HepG2 (cell line): ENCODE data around the gene CACNA1D. TPM values are rescaled to one million over a fixed set of nuclear protein-coding genes. Genes with fewer than 3 reads are reported as not detected.

Experiments
- ATAC-seq: fragments of 200-7000 bp; cut with Tn5 transposase; 3 replicates; pipeline ENCODE4 v1.9.1; 2020; ENCODE audit warnings: mild to moderate bottlenecking, moderate library complexity
- BruUV-seq: library from RNA; stranded (reverse); fragments of 400-500 nt; replicated peaks from 2 replicates; lab custom pipeline; 2021; lab: Mats Ljungman, UMichigan
- CTCF ChIA-PET: fragments of 300-600 bp; formaldehyde crosslinking; extraction: SDS; loops from one replicate; lab custom pipeline; 2021; ENCODE audit warnings: low total read pairs, inconsistent platforms, low intra/inter-chr PET ratio; lab: Yijun Ruan, JAX
- POLR2A ChIA-PET: fragments of 350-600 bp; sonication (Branson Sonifier 250); formaldehyde crosslinking; loops from one replicate; lab custom pipeline; 2020; ENCODE audit warnings: antibody characterized with exemption, inconsistent platforms; lab: Yijun Ruan, JAX
- DNase-seq: peaks from one replicate; pipeline ENCODE4 v3.0.0-alpha.2; 2015; ENCODE audit warnings: low spot score
- FAIRE-seq: peaks from 3 replicates; lab custom pipeline; 2011; peaks lifted over from hg19 to GRCh38; lab: Jason Lieb, UNC
- H2AFZ ChIP-seq: one replicate; pipeline ENCODE4 v1.6.1; 2011; ENCODE audit warnings: low read length, inconsistent platforms
- H3K27ac ChIP-seq: fragments of 300-600 bp; 3 replicates; pipeline ENCODE4 v1.8.0; 2011; ENCODE audit warnings: mixed run types, mild to moderate bottlenecking, mixed read lengths, low read length, inconsistent platforms; ENCODE audit not compliant: insufficient read depth; ENCODE audit errors: extremely low read length
- H3K27me3 ChIP-seq, 2 experiments: fragments of 200-600 bp in 1 of 2; 2 replicates in 1 of 2; 3 replicates in 1 of 2; pipeline versions ENCODE4 v1.6.0 to v1.8.0; 2011; ENCODE audit warnings: low read length in 2 of 2, mild to moderate bottlenecking in 2 of 2, moderate library complexity in 2 of 2, inconsistent platforms in 1 of 2; ENCODE audit not compliant: insufficient read depth in 2 of 2, control insufficient read depth in 1 of 2
- H3K36me3 ChIP-seq, 2 experiments: fragments of 200-600 bp in 1 of 2; replicated peaks in 1 of 2; 2 replicates in 1 of 2; 3 replicates in 1 of 2; pipeline versions ENCODE4 v1.5.1 to v1.8.0; 2011; ENCODE audit warnings: low read length in 2 of 2, inconsistent platforms in 1 of 2; ENCODE audit not compliant: insufficient read depth in 2 of 2, control insufficient read depth in 1 of 2
- H3K4me1 ChIP-seq: 2 replicates; pipeline ENCODE4 v1.5.1; 2012; ENCODE audit warnings: low read length, inconsistent platforms; ENCODE audit not compliant: insufficient read depth
- H3K4me2 ChIP-seq: 2 replicates; pipeline ENCODE4 v1.6.0; 2011; ENCODE audit warnings: low read depth, low read length, inconsistent platforms
- H3K4me3 ChIP-seq, 3 experiments: fragments of 200-600 bp in 1 of 3; sonication (generic), shearing (Covaris generic) in 1 of 3; replicated peaks in 1 of 3; 2 replicates each; pipeline ENCODE4 v1.5.1; 2011 to 2016; ENCODE audit warnings: low read length in 3 of 3, inconsistent platforms in 2 of 3, low read depth in 2 of 3, mild to moderate bottlenecking in 2 of 3, control low read depth in 1 of 3, mixed read lengths in 1 of 3; ENCODE audit not compliant: insufficient read depth in 1 of 3
- H3K79me2 ChIP-seq: one replicate; pipeline ENCODE4 v1.6.1; 2011; ENCODE audit warnings: low read length, inconsistent platforms; ENCODE audit not compliant: insufficient read depth
- H3K9ac ChIP-seq: 2 replicates; pipeline ENCODE4 v1.6.0; 2011; ENCODE audit warnings: mild to moderate bottlenecking, low read depth, low read length, inconsistent platforms; ENCODE audit not compliant: insufficient read depth
- H3K9me3 ChIP-seq: 2 replicates; pipeline ENCODE4 v1.5.1; 2012; ENCODE audit warnings: mild to moderate bottlenecking, low read length
- H4K20me1 ChIP-seq: 2 replicates; pipeline ENCODE4 v1.6.0; 2011; ENCODE audit warnings: inconsistent platforms, mild to moderate bottlenecking, low read length, moderate library complexity; ENCODE audit not compliant: insufficient read depth
- CEBPG ChIP-seq: IDR thresholded peaks from 2 replicates; pipeline ENCODE4 v1.6.1; 2016
- CREM ChIP-seq, 2 experiments: sonication (generic) in 1 of 2; formaldehyde crosslinking in 1 of 2; IDR thresholded peaks; 2 replicates each; pipeline versions ENCODE4 v1.4.0 to v1.6.1; 2016 to 2020; ENCODE audit warnings: antibody characterized with exemption in 1 of 2, mild to moderate bottlenecking in 1 of 2, missing genetic modification reagents in 1 of 2
- JARID2 ChIP-seq: sonication (generic); formaldehyde crosslinking; IDR thresholded peaks from 2 replicates; pipeline ENCODE4 v1.8.1; 2023; ENCODE audit warnings: missing genetic modification reagents, inconsistent platforms; ENCODE audit not compliant: insufficient replicate concordance
- MEF2D ChIP-seq: sonication (generic); formaldehyde crosslinking; IDR thresholded peaks from 2 replicates; pipeline ENCODE4 v1.5.1; 2020; ENCODE audit warnings: mild to moderate bottlenecking, missing genetic modification reagents
- MIXL1 ChIP-seq: IDR thresholded peaks from 2 replicates; pipeline ENCODE4 v1.6.1; 2016
- THAP11 ChIP-seq: IDR thresholded peaks from 2 replicates; pipeline ENCODE4 v1.6.1; 2016; ENCODE audit warnings: missing biosample characterization, missing genetic modification reagents
- ZNF12 ChIP-seq: sonication (generic); formaldehyde crosslinking; IDR thresholded peaks from 2 replicates; pipeline ENCODE4 v1.5.0; 2020; ENCODE audit warnings: missing genetic modification reagents
- ZNF563 ChIP-seq: sonication (generic); formaldehyde crosslinking; IDR thresholded peaks from 2 replicates; pipeline ENCODE4 v1.8.0; 2022; ENCODE audit warnings: mild to moderate bottlenecking, moderate library complexity, missing genetic modification reagents
- WGBS: methylation state at CpG from one replicate; pipeline ENCODE4 v1.1.6; 2017; ENCODE audit warnings: low lambda C conversion rate; 5-methylcytosine and 5-hydroxymethylcytosine counted together
- in situ Hi-C: cut with HindIII; loops from 2 replicates; pipeline ENCODE4 v1.10.0; 2017; ENCODE audit warnings: low pct_unique_long_range_greater_than_20kb; ENCODE audit not compliant: extremely low pct_ligation_motif_present
- intact Hi-C: fragments of 100-400 bp; cut with micrococcal nuclease; formaldehyde crosslinking; loops from one replicate; pipeline ENCODE4 v1.10.0; 2022; ENCODE audit not compliant: unreplicated experiment
- polyA plus RNA-seq, 8 experiments: library from polyadenylated mRNA; depleted of rRNA in 3 of 8; stranded (reverse) in 7 of 8; unstranded in 1 of 8; fragments of >200 nt; fragmentation: Illumina TruSeq in 4 of 8; extraction: Trizol in 4 of 8; gene quantifications; 2 replicates each; pipeline versions ENCODE4 v1.2.1 to v1.2.3, GENCODE V29; 2011 to 2016; ENCODE audit warnings: low read depth in 4 of 8, missing spikeins in 1 of 8, mixed read lengths in 1 of 8; ENCODE audit not compliant: insufficient read depth in 1 of 8
- total RNA-seq, 5 experiments: library from RNA; depleted of rRNA; stranded (reverse); fragments of >200 nt; fragmentation: Illumina TruSeq; extraction: Trizol; gene quantifications; 2 replicates each; pipeline ENCODE4 v1.2.3, GENCODE V29; 2016; ENCODE audit warnings: low read depth in 1 of 5
- TF ChIP-seq, protein P1 (sequence below): sonication (generic); formaldehyde crosslinking; IDR thresholded peaks from 2 replicates; pipeline ENCODE4 v1.4.0; 2020; ENCODE audit warnings: low read depth, mild to moderate bottlenecking, missing genetic modification reagents
- TF ChIP-seq, protein P2 (sequence below): sonication (generic); formaldehyde crosslinking; IDR thresholded peaks from 2 replicates; pipeline ENCODE4 v1.8.1; 2023; ENCODE audit warnings: missing genetic modification reagents, mild to moderate bottlenecking, borderline replicate concordance
- TF ChIP-seq, protein P3 (sequence below): sonication (generic); formaldehyde crosslinking; IDR thresholded peaks from 2 replicates; pipeline ENCODE4 v1.5.0; 2020; ENCODE audit warnings: missing genetic modification reagents

Gene CACNA1D
- total and polyA plus RNA-seq, 2 of the 13 experiments (the other 11 are each of a cell fraction or from before 2014, with no cell fraction given): 0.26 to 0.38 TPM

DNA sequence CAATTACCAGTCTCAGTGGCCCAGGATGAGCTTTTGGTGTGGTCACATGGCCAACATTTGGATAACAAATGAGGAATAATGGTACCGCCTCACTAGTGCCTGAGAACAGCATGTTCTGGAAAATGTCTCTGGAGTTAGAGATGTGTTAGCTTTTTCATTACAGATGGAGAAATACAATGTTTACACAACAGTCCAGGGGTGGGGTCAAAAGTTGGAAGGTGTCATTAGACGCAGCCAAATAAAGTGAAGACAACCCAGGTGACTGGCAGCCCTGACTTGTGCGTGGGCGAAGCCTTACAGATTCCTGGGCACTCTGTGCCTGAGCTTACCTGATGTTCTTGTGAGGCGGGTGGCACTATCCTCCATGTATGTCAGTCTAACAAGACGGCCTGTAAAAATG is 364.8 kb downstream of the CACNA1D start:
- Histone ChIP-seq H3K4me2 (no peak overlapping the region), H3K27ac (no peak overlapping the region), H3K4me3 (no peak overlapping the region), H3K4me1 (peaks cover 29% of the 10 kb centered on the region), H3K27me3 (no peaks in the 10 kb centered on the region), H3K79me2 (no peaks in the 10 kb centered on the region), H3K9me3 (no peaks in the 10 kb centered on the region), H3K9ac (no peak overlapping the region), H2AFZ (no peak overlapping the region), H4K20me1 (0 out of 2 replicates have a peak, but pooled peaks cover 2% of the 10 kb centered on the region), H3K36me3 (peaks cover 32 to 74% of the 10 kb centered on the region in 2 experiments)
- intact Hi-C loops: no loop called here
- WGBS: 93% methylated on average over 6 of the region's 6 CpGs
- TF ChIP-seq, protein P1, sequence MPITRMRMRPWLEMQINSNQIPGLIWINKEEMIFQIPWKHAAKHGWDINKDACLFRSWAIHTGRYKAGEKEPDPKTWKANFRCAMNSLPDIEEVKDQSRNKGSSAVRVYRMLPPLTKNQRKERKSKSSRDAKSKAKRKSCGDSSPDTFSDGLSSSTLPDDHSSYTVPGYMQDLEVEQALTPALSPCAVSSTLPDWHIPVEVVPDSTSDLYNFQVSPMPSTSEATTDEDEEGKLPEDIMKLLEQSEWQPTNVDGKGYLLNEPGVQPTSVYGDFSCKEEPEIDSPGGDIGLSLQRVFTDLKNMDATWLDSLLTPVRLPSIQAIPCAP (CRISPR knock-in tag): no peak
- TF ChIP-seq MEF2D: no peak
- TF ChIP-seq, protein P2, sequence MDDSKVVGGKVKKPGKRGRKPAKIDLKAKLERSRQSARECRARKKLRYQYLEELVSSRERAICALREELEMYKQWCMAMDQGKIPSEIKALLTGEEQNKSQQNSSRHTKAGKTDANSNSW (CRISPR knock-in tag): no peak
- TF ChIP-seq, protein P3, sequence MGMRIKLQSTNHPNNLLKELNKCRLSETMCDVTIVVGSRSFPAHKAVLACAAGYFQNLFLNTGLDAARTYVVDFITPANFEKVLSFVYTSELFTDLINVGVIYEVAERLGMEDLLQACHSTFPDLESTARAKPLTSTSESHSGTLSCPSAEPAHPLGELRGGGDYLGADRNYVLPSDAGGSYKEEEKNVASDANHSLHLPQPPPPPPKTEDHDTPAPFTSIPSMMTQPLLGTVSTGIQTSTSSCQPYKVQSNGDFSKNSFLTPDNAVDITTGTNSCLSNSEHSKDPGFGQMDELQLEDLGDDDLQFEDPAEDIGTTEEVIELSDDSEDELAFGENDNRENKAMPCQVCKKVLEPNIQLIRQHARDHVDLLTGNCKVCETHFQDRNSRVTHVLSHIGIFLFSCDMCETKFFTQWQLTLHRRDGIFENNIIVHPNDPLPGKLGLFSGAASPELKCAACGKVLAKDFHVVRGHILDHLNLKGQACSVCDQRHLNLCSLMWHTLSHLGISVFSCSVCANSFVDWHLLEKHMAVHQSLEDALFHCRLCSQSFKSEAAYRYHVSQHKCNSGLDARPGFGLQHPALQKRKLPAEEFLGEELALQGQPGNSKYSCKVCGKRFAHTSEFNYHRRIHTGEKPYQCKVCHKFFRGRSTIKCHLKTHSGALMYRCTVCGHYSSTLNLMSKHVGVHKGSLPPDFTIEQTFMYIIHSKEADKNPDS (CRISPR knock-in tag): no peak
- POLR2A ChIA-PET: no interaction called here
- in situ Hi-C loops: no loop called here
- no peak for FAIRE-seq
- DNase-seq: no peak
- no TSS peak for BruUV-seq
- CTCF ChIA-PET: no interaction called here
- ATAC-seq: no peak

DNA sequence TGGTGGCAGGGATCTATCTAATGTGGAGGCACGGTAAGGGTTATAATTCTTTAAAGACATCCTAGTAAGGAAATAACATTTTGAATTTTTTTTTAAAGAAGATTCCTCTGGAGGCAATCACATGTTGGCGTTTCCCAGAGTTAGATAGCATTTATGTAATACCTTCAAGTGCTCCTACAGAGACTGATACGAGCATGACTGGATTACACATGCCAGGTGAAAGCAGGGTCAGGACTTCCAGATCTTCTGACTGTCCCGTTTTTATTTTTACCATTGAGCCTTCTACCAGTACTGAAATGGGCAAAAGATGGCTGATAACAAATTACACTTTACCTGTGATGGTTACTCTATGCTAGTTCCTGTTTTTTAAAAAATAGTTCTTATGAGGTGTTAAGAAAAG is 365.8 kb downstream of the CACNA1D start:
- Histone ChIP-seq H3K4me3 (no peak overlapping the region), H3K9ac (no peak overlapping the region), H4K20me1 (0 out of 2 replicates have a peak, but pooled peaks cover 2% of the 10 kb centered on the region), H3K27me3 (no peaks in the 10 kb centered on the region), H3K27ac (no peak overlapping the region), H3K9me3 (no peaks in the 10 kb centered on the region), H3K4me1 (peaks cover 29% of the 10 kb centered on the region), H3K4me2 (no peak overlapping the region), H2AFZ (no peak overlapping the region), H3K36me3 (peaks cover 35 to 73% of the 10 kb centered on the region in 2 experiments), H3K79me2 (no peaks in the 10 kb centered on the region)
- DNase-seq: no peak
- no peak for FAIRE-seq
- intact Hi-C loops (no loop called here), in situ Hi-C loops (no loop called here)
- CTCF ChIA-PET: no interaction called here
- TF ChIP-seq CREM (IDR thresholded peaks at IDR 0.05): no peak
- no peak for TF ChIP-seq CREM (CRISPR knock-in tag; IDR thresholded peaks at IDR 0.05)
- TF ChIP-seq ZNF563 (CRISPR knock-in tag): no peak
- TF ChIP-seq ZNF12 (CRISPR knock-in tag): no peak
- TF ChIP-seq MIXL1: no peak
- no peak for TF ChIP-seq CEBPG
- TF ChIP-seq THAP11 (CRISPR knock-in tag): no peak
- no peak for TF ChIP-seq JARID2 (CRISPR knock-in tag)
- no TSS peak for BruUV-seq
- 84% methylated on average over 4 of the region's 4 CpGs for WGBS
- ATAC-seq: no peak
- POLR2A ChIA-PET: interaction anchor here (1.9 to 5.5 kb wide), 2 partner anchors 15 to 18 kb away, joined by 4 to 32 read pairs; no protein-coding TSS in a partner anchor
